AML-193 (cell line): ENCODE results near the gene ZC3H12C.
A peak's percentile ranks its signal among the peaks of the same experiment; 100 is the strongest.

ENCODE experiments used
- DNase-seq, 2 experiments: peaks; one replicate each; lab custom pipeline; 2025; lab: John Stamatoyannopoulos, UW

The ZC3H12C gene

DNA sequence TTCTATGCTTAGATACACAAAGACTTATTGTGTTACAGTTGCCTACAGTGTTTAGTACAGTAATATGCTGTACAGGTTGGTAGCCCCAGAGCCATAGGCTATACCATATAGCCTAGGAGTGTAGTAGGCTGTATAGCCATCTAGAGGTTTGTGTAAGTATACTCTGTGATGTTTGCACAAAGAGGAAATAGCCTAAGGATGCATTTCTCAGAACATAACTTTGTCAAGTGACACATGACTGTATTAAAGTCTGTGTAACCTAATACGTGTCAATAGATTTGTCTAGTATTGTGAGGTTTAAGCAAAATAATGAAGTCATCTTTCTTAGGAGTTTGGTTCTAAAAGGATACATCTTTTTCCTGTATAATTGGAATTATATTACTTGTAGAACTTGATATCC, 5.5 kb downstream of the ZC3H12C start:
- DNase-seq, result peak; percentile 27 to 30

DNA sequence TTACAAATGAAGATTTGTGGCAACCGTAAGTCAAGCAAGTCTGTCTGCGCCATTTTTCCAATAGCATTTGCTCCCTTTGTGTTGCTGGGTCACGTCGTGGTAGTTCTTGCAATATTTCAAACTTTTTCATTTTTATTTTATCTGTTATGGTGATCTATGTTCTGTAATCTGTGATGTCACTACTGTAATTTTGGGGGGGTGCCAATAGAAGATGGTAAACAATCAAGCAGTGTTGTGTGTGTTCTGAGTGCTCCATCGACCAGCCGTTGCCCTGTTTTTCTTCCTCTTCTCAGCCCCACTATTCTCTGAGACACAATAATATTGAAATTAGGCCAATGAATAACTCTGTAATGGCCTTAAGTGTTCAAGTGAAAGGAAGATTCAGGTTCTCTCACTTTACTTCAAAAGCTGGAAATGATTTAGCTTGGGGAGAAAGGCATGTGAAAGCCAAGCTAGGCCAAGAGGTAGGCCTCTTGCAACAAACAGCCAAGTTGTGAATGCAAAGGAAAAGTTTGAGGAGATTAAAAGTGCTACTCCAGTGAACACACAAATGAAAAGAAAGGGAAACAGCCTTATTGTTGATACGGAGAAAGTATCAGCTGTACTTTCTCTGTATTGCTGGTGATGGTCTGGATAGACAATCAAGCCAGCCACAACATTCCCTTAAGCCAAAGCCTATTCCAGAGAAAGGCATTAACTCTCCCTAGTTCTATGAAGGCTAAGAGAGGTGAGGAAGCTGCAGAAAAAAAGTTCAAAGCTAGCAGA, 7.5 kb downstream of the ZC3H12C start:
- no peak for DNase-seq

DNA sequence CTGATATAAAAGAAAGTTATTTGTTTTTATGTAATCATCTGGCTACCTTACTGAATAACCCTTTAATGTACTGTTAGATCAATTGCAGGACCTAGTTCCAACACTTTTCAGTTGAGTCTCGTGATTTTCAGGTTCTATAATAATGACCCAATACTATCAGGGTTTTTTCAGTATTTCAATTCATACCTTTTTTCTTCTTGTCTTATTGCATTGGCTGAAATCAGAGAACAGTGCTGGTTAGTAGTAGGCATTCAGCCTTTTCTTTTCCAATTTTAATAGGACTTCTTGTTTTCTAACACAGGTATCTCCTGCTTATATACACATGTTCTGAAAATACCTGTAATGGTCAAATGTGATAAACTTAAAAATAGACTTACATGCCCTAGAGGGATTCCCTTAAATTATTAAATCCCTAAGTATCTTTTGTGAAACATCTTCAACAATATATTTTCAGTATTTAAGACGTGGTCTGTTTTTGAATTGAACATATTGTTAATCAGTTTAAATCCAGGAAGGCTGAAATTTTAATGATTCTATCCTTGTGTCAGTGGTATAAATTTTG, 13.6 kb downstream of the ZC3H12C start:
- DNase-seq, result no peak

DNA sequence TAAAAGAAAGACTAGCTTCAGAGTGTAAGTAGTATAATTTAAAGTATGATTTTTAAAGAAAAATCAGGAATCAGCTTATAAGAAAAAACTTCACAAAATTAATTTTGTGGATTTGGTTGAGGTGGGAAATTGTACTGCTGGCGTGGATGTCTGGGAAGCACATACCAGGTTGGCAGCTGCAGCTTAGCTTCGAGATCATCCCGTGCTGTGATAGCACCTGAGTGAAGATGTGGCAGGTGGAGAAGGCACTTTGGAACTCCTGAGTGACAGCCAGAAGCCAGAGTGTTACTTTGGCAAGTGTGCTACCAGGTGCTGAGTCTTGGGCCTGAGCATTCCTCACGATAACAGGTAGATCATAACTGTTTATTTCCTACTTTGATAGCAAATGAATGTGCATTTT, 17.7 kb downstream of the ZC3H12C start:
- no peak for DNase-seq

DNA sequence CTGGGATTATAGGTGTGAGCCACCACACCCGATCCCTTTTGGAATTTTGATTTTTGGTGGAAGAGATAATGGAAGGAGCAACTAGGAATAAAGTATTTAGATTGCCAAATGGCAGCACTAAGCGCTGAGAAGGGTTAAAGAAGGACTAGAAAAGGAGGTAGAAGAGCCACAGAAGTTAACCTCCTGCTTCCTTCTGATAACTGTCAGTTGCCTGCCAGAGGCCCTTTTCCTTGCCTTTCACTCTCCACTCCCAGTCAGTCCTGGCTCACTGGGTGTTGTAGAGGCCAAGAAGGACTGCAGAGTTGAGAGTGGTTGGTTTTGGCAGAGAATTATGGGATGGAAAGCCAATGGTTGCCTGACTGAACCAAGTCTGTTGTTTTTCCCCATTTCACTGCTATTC, 19.3 kb downstream of the ZC3H12C start:
- DNase-seq, result no peak

DNA sequence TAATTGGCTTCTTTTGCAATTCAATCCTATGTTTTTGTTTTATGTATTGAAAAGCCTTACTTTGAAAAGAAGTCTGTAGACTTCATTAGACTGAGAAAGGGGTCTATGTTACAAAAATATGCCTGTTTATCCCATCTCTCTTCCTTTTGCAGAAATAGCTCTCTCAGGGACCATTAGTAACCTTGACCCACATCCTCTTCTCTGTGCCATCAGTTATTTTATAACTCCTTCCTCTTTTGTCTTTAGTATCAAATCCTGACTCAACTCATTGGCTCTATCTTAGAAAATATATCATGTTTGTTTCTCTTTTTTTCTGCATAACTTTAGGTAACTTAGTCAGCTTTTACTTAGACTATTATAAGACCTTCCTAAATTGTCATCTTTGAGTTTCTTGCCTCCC, 20.3 kb downstream of the ZC3H12C start:
- DNase-seq, result peak; percentile 25 to 27

DNA sequence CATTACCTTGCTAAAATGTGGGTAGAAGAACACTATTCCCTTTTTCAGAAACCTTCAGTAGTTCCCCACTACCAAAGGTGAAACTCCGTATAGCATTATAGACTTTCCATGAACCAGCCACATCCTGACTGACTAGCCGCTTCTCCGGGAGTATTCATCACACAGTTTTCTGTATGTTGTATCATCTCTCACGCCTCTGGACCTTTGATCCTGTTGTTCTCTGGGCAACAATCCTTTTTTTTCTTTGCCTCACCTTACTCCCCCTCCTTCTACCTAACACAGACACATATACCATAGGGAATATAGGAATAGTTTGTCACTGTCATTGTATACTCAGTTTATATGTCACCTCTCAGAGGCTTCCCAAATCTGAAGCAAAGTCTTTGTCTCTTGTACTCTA, 20.8 kb downstream of the ZC3H12C start:
- DNase-seq, result no peak

DNA sequence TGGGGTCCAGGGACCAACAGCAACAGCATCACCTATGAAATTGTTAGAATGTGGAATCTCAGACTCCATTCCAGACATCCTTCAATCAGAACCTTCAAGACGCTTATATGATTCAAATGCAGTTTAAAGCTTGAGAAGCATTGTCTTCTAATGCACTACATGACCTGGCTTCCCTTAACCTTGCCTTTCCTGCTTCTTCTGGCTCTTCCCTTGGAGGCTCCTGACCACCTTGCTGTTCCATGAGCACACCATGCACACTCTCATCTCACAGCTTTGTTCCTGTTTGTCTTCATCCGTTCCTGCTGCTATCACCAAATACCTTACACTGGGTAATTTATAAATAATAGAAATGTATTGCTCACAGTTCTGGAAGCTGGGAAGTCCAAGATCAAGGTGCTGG, 26.1 kb downstream of the ZC3H12C start:
- DNase-seq, result no peak

DNA sequence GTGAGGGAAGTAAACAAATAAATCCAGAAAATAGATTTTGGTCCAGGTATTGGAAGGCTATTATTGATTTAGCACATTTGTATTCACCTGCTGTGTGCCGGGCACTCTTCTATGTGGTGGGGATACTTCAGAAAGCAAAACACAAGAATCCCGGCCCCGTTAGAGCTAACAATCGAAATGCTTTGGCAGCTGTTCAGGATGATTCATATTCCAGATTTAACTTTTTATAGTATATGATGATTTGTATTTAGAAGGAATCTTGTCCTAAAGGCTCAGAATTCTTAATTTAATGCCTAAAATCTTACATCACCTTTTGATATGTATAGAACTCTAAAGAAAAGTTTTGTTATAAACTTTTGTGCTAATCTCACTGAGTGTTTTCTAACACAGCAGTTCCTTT, 28.0 kb downstream of the ZC3H12C start:
- no peak for DNase-seq

DNA sequence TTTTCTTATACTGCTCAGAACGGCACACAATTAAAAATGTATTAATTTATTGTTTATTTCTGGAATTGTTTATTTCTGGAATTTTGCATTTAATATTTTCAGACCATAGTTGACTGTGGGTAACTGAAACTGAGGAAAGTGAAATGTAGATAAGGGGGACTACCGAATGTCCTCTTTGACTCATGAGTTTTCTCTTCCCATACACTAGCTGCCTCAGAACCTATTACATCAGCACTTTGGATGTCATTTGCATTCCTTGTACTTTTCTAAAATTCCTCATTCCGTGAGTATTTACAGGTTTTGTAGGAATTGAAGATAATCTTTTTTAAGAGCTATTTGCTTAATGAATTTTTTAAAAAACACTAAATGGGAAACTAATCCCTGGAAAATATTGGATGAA, 29.8 kb downstream of the ZC3H12C start:
- no peak for DNase-seq

DNA sequence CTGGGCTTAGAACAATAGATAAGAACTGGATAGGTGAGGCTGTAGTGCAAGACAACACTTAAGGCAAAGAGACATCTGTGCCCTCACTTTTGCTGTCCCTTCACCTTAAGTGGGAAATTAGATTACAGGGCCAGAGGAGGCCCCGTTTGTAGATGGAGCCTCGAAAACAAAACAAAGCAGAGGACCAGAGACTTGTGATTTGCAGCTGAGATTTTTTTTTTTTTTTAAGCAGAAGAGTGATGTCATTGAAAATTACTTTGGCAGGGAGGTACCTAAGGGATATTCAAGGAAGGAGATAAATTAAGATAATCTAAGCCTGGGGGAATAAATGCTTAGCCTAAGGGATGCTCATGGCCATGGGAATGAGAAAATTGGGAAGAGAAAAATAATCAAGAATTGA, 31.4 kb downstream of the ZC3H12C start:
- no peak for DNase-seq

DNA sequence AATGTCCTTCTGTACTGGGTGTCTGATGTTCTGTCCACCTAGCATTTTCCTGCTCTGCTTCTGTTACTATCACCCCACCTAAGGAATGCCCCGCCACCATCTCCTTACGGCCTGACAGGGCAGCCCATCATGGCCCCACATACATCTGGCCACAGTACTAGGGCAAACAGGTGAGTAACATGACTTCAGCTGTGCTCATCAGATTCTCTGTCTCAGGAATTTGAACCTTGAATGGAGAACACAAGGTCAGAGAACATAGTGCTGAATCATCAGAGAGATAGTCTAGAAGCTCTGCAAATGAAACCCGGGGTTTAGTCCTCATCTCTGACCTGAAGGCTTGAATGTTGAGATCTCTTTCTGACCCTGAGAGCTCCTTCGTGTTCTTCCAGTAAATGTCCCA, 32.4 kb downstream of the ZC3H12C start:
- DNase-seq, result no peak

DNA sequence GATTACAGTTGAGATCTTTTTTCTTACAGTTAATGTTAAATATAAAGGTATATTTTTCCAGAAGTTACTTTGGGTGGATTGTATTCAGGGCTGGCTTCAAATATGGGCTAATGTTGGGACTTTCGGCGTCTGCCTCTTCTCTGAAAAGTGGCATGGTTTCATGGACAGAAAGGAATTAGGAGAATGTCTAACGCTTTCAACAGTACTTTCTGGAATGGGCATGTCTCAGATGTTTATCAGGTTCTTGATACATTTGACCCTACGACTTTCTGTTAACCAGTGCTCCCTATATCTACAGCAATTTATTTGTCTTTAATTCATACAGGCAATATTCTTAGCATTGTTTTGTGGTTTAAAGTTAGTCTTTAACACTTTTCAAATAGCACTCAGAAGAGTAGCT, 33.7 kb downstream of the ZC3H12C start:
- no peak for DNase-seq

DNA sequence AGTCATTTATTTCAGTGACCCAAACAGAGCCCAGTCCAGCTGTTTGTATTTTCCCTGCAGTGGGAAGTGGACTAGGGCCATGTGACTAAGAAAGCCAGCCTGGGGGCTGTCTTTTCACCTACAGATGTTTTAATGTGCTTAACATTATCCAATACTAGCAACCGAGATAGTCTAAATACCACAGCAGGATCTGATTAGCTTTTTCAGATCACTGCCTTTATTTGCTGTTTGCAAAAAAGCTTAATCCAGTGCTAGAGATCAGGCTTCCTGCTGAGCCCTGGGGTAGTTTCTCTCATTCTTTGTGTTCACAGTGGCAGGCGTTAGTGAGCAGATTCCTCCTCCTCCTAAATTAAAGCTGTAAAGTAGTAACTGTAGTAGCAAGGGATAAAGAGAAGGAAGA, 35.0 kb downstream of the ZC3H12C start:
- DNase-seq, result no peak

DNA sequence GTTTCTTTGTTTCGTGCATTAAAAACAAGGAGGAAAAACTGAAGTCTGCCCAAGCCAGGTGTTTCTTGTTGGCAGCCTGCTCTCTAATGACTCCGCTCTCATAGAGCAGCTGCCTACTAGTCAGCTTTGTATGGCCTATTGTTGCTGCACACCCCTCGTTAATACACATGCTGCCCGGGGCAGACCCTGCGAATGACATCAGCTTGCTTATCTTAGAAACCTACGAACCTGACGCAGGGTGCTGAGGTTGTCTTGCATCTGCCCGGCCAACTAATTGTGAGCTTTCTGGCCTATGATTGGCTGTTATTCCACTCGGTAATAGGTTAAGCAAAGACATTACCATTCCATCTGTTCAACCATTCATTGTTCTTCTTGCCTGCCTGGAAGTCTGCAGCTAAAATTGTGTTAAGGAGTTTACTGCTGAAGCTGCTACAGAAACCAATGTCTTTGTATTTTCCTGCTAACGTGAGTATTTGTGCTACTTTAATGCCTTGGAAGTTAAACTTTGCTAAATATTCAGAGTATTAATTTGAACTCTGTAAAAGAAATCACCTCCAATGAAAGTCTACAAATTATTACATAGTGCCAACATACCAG, 37.5 kb downstream of the ZC3H12C start:
- DNase-seq, result no peak

DNA sequence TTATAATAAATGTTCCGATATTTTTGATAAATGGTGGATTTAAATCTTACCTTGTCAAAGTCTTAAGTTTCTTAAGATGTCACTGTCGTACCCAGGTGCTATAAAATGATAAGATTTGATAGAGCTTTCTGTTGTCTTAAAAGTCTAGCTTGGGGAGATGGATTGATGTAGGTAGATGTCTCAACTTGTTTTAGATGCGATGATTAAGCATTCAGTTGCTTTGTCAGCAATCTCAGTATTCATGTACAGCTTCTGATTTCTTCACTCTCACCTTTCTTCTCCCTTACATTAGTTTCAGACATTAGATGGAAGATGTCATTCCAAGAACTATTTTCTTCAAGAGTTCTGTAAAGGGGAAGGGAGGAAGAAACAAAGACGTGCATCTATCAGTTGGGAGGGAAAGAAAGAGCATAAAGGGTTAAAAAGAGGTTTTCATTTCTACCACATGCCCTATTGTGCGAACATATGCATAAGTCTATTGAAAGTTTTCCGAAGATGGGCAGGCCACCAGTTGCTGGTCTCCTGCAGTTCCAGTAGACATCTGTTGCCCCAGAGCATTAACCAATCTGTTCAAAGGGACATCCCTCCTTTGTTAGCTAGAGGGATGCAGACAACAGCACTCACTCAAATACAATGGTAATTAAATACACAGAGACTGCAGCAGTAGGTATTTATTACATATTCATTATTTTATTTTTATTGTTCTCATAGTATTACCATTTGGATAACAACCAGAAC, 38.4 kb downstream of the ZC3H12C start:
- DNase-seq, result no peak

DNA sequence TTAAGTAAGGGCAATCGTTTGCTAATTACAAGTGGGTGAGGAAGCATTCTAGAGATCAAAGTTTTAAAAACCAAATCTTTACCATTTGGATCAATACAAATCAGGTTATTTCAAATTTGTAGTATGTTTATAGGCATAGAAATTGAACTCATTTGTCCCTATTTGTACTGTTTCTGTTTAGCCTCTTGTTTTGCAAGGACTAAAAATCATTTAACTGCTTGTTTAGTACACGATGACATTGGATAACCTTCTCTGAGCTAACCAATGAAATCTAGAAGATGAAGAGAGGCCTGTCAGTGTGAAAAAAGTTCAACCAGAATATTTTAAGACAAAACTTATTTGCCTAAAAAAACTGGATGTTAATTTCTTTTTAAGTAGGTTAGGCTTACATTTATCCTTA, 40.0 kb downstream of the ZC3H12C start:
- no peak for DNase-seq

DNA sequence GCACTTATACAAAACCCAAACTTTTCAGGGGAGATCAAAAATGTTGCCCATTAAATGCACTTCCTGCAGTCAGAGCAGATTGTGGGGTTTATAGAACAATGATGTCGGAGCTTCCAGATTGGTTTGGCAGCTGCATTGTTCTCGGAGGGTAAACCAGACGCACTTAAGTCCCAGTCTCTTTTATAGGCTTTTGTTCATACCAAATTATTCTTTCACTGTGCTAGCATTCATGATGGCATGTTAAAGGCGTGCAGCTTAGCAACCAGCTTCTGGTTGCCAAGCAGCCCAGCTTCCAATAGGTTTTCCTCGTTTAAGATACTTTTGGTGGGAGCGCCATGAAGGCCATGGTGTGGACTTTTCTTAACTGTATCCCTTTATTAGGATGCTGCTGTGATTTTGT, 40.9 kb downstream of the ZC3H12C start:
- no peak for DNase-seq

DNA sequence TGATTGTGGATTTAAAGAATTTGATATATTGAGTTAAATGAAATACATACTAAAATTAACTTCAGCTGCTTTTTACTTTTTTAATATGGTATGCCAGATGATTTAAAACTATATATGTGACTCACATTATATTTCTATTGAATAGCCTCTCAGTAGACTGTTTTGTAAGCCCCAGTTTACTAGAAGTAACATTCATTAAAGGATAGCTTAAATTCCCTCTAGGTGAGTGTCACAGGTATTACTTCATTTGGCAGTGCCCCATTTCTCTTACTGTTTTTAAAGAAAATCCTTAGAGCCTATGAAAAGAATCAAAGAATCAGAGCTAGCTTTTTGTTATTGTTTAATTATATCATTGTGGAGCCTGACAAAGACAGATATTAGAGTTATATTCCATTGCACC, 48.6 kb downstream of the ZC3H12C start:
- no peak for DNase-seq

DNA sequence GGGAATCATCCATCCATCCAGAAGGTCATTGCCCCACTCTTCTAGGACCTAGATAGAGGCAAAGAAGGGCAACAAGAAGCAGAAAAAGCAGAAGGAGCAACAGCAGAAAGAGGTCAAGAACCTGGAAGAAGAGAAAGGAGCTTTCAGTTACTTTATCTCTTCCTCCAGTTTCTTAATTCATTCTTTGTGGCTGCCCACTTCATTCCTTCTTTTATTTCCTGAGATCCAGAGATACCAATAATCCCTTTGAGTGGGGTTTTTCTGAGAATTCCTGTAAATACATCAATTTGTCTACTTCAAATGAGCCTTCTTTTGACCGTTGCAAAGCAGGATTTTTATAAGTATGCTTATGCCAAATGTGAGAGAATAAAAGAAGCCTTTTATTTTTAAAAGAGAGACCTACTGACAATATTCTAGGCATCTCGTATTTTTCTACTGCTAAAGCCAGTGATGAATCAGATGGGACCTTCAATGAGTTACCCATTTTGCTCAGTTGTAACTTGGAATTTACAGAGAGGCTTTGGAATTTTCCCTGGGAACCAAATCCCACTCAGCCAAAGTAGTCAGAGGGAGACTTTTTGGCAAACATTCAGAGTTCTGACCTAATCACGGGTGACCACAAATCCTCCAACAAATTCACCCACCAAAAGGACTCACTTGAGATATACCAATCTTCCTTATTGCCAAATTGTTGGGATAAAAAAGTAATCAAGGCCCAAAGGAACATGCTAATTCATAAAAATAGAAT, 54.9 kb downstream of the ZC3H12C start:
- DNase-seq, result no peak

DNA sequence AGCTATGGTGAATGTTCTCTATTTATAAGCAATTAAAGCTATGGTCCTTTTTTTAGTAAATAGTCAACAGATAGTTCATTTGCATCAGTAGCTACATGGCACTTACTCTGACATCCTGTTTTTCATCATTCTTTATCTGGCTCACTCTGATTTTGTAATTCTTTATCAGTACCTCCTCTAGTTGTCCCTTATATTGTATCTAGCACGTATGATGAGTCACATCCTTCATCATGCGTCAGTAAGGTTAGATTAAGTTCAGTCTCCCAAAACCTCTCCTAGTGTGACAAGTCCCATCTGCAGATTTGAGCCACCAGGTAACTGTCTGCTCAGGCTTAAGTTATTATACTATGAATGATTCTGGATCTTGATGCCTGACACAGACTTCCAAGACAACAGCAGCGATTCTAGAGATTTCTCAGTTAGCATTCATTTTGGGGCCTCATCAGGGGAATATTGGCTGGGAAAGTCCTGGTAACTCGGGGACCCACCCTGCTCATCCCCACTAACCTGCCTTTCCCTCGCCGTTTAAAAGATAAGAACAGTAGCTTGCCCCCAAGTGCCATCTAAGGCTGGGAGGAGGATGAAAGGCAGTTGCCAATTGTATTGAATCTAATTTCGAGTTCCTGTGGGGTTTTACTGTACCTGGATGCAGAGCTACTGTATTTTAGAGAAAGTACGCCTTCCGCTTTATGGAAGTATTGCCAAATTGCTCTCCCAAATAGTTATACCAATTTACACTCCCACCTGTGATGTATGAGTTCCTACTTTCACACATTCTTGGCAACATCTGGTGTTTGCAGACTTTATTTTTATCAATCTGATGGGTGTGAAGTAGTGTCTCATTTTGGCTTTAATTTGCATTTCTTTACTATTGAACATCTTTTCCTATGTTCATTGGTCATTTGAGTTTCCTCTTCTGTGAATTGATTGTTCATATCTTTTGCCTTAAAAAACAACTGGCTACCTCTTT, 55.9 kb downstream of the ZC3H12C start:
- DNase-seq, result no peak
